Pancreas (tissue), 10 donors: Measurements from ENCODE around the gene RGS3. TPM values are rescaled to one million over a fixed set of nuclear protein-coding genes. Genes with fewer than 3 reads are reported as not detected.

ENCODE experiments used
- ATAC-seq, 4 donors: fragments of 200-7000 bp; cut with Tn5 transposase; one replicate each; pipeline versions ENCODE4 v1.8.0 to v1.9.1; 2020; ENCODE audit warnings: mild to moderate bottlenecking in 4 of 4, moderate library complexity in 4 of 4
- DNase-seq, 6 donors: peaks; one replicate each; pipeline ENCODE4 v3.0.0-alpha.2; 2020
- FAIRE-seq: peaks from 2 replicates; lab custom pipeline; 2012; peaks lifted over from hg19 to GRCh38; lab: Jason Lieb, UNC
- H3K27ac ChIP-seq, 4 donors: fragments of 200-600 bp; sonication (generic); 1 replicate in 3 of 4; 2 replicates in 1 of 4; pipeline versions ENCODE4 v1.5.0 to v1.8.0; 2020
- H3K27me3 ChIP-seq, 4 donors: fragments of 200-600 bp; one replicate each; pipeline ENCODE4 v1.8.0; 2021
- H3K36me3 ChIP-seq, 3 donors: fragments of 200-600 bp; sonication (generic) in 1 of 3; one replicate each; pipeline versions ENCODE4 v1.5.0 to v1.8.0; 2020 to 2021
- H3K4me1 ChIP-seq, 3 donors: fragments of 200-600 bp; one replicate each; pipeline ENCODE4 v1.8.0; 2021
- H3K4me3 ChIP-seq, 4 donors: fragments of 200-600 bp; sonication (generic) in 2 of 4; one replicate each; pipeline versions ENCODE4 v1.5.0 to v1.8.0; 2020 to 2021
- H3K9me3 ChIP-seq, 4 donors: fragments of 200-600 bp; one replicate each; pipeline ENCODE4 v1.8.0; 2021
- WGBS, 2 donors: extraction: QIAGEN DNeasy Blood & Tissue Kit; methylation state at CpG; one replicate each; pipeline ENCODE4 v1.1.7; 2013; 5-methylcytosine and 5-hydroxymethylcytosine counted together
- intact Hi-C, 3 donors: fragments of 100-400 bp; cut with DNase I; formaldehyde crosslinking; loops; one replicate each; pipeline versions ENCODE4 v1.11.1 to v1.14.2; 2022
- polyA plus RNA-seq, 2 donors: library from polyadenylated mRNA; stranded (reverse); fragments of 200-250 nt; gene quantifications; one replicate each; pipeline ENCODE4 v1.2.3, GENCODE V29; 2013
- total RNA-seq, 6 donors: library from RNA; stranded (reverse); fragmentation: NEBNext Ultra II Directional in 4 of 6; extraction: Animal tissue kit (Norgen Biotek cat#: 25700) in 4 of 6; gene quantifications; one replicate each; pipeline versions ENCODE4 v1.2.1 to v1.2.4, GENCODE V29; 2021 to 2023
- TF ChIP-seq, protein P1 (sequence below), 4 donors: fragments of 200-600 bp; sonication (generic) in 3 of 4; IDR thresholded peaks; one replicate each; pipeline versions ENCODE4 v1.5.0 to v1.8.0; 2021; ENCODE audit warnings: antibody characterized with exemption in 4 of 4
- donor health status: healthy with polysubstance abuse.
- donor health status: DM: no; HTN: no; CAD: no; lungs with moderate emphysema.
- donor health status: DM: no; HTN: no; CAD: no.
- donor health status: control.
- donor health status: control.
- donor health status: Bipolar disorder and iron deficiency.
- donor health status: DM: yes; HTN: yes; CAD: no.
- donor health status: DM: no; HTN: no; CAD: no.
- donor health status: DM: no; HTN: no; CAD: no.
- donor health status: DM: yes; HTN: yes; CAD: no.

RGS3 gene
- total and polyA plus RNA-seq, 8 donors = 18.3 to 55.3 (median 32.6) TPM

- Histone ChIP-seq H3K9me3 (no peaks in the 10 kb centered on the region), H3K4me3 (no peak overlapping the region), H3K27me3 (no peaks in the 10 kb centered on the region), H3K4me1 (peaks cover 0 to 20% (median 11%) of the 10 kb centered on the region in 3 donors), H3K36me3 (peaks cover 0 to 3% (median 0%) of the 10 kb centered on the region in 3 donors), H3K27ac (no peak overlapping the region)
- 72 to 83% methylated on average over 6 of the region's 6 CpGs for WGBS, 2 donors
- DNase-seq (peak in 1 of 6 donors; percentile 17), FAIRE-seq (no peak), ATAC-seq (no peak)
- TF ChIP-seq, protein P1, sequence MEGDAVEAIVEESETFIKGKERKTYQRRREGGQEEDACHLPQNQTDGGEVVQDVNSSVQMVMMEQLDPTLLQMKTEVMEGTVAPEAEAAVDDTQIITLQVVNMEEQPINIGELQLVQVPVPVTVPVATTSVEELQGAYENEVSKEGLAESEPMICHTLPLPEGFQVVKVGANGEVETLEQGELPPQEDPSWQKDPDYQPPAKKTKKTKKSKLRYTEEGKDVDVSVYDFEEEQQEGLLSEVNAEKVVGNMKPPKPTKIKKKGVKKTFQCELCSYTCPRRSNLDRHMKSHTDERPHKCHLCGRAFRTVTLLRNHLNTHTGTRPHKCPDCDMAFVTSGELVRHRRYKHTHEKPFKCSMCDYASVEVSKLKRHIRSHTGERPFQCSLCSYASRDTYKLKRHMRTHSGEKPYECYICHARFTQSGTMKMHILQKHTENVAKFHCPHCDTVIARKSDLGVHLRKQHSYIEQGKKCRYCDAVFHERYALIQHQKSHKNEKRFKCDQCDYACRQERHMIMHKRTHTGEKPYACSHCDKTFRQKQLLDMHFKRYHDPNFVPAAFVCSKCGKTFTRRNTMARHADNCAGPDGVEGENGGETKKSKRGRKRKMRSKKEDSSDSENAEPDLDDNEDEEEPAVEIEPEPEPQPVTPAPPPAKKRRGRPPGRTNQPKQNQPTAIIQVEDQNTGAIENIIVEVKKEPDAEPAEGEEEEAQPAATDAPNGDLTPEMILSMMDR (IDR thresholded peaks at IDR 0.05) = no peak
- intact Hi-C loops = no loop called here
These were observed 76.9 kb downstream of the RGS3 start for GRCh38 chr9:113540466-113540865.

DNA sequence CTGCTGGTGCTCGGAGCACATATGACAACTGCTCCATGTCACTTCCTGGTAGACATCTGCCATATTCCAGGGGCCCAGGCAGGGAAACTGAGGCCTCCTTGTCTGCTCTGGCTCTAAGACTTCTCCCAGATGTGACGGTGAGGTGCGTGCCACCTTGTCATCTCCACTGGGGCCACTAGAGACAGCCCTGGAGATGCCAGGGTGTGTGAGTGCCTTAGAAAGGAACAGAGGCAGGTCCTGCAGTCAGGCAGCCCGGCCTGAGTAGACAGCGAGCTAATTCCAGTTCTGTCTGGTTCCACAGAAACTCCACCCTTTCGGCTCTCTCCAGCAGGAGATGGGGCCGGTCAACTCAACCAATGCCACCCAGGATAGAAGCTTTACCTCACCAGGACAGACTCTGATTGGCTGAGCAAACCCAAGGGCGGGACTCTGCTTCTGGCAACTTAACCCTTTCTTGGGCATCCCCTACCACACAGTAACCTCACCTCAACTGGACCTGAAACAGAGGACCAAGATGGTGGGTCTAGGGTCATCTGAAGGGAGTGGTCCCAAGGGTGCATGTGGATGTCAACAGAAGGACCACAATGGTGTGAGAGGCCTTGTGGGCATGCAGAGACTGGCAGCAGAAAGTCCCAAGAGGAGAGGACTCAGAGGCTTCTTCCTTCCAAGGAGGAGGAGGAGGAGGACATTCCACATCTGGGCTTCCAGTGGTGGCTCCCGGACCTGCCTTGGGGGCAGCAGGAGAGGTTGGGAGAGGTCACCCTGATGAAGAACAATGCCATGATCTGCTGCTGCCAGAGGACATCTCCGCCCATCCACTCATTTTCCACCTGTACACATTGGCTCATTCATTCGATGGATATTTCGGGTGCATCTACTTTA lies 77.7 kb downstream of the RGS3 start:
- Histone ChIP-seq H3K36me3 (peaks cover 0 to 3% (median 0%) of the 10 kb centered on the region in 3 donors), H3K27me3 (no peaks in the 10 kb centered on the region), H3K27ac (no peak overlapping the region), H3K9me3 (no peaks in the 10 kb centered on the region), H3K4me3 (no peak overlapping the region), H3K4me1 (peaks cover 6 to 27% (median 11%) of the 10 kb centered on the region in 3 donors)
- intact Hi-C loops = no loop called here
- ATAC-seq (peak; percentile 49 to 85 (median 72)), DNase-seq (peak in 3 of 6 donors; percentile 49 to 73 (median 55)), FAIRE-seq (no peak)
- TF ChIP-seq, protein P1 (IDR thresholded peaks at IDR 0.05) = no peak
- WGBS, 2 donors = 59 to 63% methylated on average over 12 of the region's 12 CpGs

DNA sequence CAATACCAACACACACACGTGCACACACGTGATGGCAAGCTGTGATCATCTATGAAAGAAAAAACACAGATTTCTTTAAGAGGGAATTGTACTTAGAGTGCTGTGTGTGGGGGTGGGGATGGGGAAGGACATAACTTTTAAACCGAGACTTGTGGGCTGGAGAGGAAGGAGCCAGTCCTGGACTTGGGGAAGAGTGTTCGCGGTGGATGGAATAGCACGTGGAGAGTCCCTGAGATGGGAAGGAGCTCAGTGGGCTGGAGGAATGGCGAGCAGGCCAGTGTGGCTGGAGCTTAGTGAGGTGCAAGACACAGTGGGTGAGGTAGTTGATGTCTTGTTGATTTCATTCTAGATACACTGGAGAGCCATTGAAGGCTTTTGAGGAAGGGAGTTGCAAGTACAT lies 78.5 kb downstream of the RGS3 start:
- H3K4me1 ChIP-seq = peaks cover 11 to 35% (median 14%) of the 10 kb centered on the region in 3 donors
- no peak for ATAC-seq
- FAIRE-seq = no peak

GRCh38 chr9:113542741-113543140 lies 79.2 kb downstream of the RGS3 start:
- Histone ChIP-seq H3K27me3 (no peaks in the 10 kb centered on the region), H3K27ac (no peak overlapping the region), H3K9me3 (no peaks in the 10 kb centered on the region), H3K4me3 (no peak overlapping the region), H3K36me3 (peaks cover 0 to 3% (median 0%) of the 10 kb centered on the region in 3 donors), H3K4me1 (peaks cover 14 to 41% (median 21%) of the 10 kb centered on the region in 3 donors)
- FAIRE-seq = no peak
- peak in 3 of 4 donors; percentile 34 to 56 (median 50) for ATAC-seq
- TF ChIP-seq, protein P1 (IDR thresholded peaks at IDR 0.05) = no peak
- intact Hi-C loops = no loop called here
- WGBS, 2 donors = 37 to 45% methylated on average over 5 of the region's 5 CpGs
- peak in 2 of 6 donors; percentile 54 to 69 for DNase-seq

More for the DNA sequence above, 78.5 kb downstream of the RGS3 start:
- H3K27ac ChIP-seq = no peak overlapping the region
- TF ChIP-seq, protein P1 (IDR thresholded peaks at IDR 0.05) = no peak
- WGBS, 2 donors = 86 to 88% methylated on average over 7 of the region's 7 CpGs
- peak in 1 of 6 donors; percentile 35 for DNase-seq
- intact Hi-C loops = no loop called here
- H3K36me3 ChIP-seq = peaks cover 0 to 3% (median 0%) of the 10 kb centered on the region in 3 donors
- no peaks in the 10 kb centered on the region for H3K27me3 ChIP-seq
- no peak overlapping the region for H3K4me3 ChIP-seq
- no peaks in the 10 kb centered on the region for H3K9me3 ChIP-seq
